Measurements from ENCODE around the gene GPHN.
"Not testable (repeated sequence)": the region's sequence is repeated elsewhere in the genome, so short reads cannot be mapped to it uniquely, and the experiment has no call there.

The GPHN gene

DNA sequence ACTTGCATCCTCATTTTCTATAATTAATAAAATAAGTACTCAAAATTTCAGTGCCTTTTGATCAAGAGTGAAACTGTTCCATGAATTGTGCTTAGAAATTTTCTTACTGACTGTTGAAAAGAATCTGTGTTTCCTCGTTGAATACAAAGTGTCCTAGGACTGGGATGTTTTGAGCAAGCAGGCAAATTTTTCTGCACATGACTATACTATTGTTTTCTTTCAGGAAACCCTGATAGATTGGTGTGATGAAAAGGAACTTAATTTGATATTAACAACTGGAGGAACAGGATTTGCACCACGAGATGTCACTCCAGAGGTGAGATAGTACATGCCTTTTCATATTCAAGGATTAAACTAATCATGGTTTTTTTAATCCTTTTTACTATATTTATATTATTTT, 316.3 kb downstream of the GPHN start:
- H3K27ac ChIP-seq (ENCODE audit: low read length): no peak overlapping the region
- H3K36me3 ChIP-seq (ENCODE audit: control insufficient read depth, low read depth, low read length): no peaks in the 10 kb centered on the region
- no peaks in the 10 kb centered on the region for H3K27me3 ChIP-seq (ENCODE audit: control insufficient read depth, insufficient read depth, low read length)
- H3K9me3 ChIP-seq (ENCODE audit: control insufficient read depth, low read depth, low read length): no peaks in the 10 kb centered on the region
- H3K4me1 ChIP-seq (ENCODE audit: control insufficient read depth, low read depth, low read length): peaks cover 7% of the 10 kb centered on the region
- H3K9ac ChIP-seq (ENCODE audit: low read length): no peak overlapping the region
- H3K4me3 ChIP-seq (ENCODE audit: low read length): no peak overlapping the region

DNA sequence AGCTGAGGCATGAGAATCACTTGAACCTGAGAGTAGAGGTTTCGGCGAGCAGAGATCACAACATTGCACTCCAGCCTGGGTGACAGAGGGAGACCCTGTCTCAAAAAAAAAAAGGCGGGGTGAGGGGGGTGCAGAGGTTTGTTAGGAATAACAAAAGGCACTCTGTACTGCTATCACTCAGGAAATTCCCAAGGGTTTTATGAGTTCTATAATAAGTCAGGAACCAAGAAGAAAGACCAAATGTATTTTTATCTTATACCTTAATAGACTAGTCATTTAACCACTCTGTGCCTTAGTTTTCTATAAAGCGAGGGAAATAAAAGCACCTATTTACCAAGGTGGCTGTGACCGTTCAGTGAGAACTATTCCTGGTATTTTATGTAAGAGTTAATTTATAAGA, 319.2 kb downstream of the GPHN start:
- no peaks in the 10 kb centered on the region for H3K27me3 ChIP-seq (ENCODE audit: control insufficient read depth, insufficient read depth, low read length)

DNA sequence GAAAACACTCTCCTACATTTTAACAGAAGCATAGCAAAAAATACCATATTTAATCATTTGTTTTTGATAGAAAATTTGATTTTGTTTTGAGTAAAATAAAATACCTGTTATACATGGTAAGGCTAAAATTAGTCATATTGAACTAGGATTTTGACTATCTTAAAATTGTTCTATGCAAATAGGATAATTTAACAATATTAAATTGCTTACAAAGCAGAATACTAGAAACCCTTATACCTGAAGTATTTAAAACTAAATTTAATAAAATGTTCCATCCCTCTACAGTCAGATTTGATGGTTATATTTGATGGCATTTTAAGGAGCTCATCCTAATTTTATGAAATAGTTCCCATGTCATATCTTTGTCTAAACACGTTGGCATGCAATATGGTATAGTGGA, 323.2 kb downstream of the GPHN start:
- Histone ChIP-seq H3K4me1 (ENCODE audit: control insufficient read depth, low read depth, low read length) (peaks cover 2% of the 10 kb centered on the region), H3K36me3 (ENCODE audit: control insufficient read depth, low read depth, low read length) (no peaks in the 10 kb centered on the region), H3K9ac (ENCODE audit: low read length) (no peak overlapping the region), H3K9me3 (ENCODE audit: control insufficient read depth, low read depth, low read length) (no peaks in the 10 kb centered on the region), H3K27me3 (ENCODE audit: control insufficient read depth, insufficient read depth, low read length) (no peaks in the 10 kb centered on the region), H3K27ac (ENCODE audit: low read length) (no peak overlapping the region), H3K4me3 (ENCODE audit: low read length) (no peak overlapping the region)

More for the DNA sequence above, 319.2 kb downstream of the GPHN start:
- Histone ChIP-seq H3K9me3 (ENCODE audit: control insufficient read depth, low read depth, low read length) (no peaks in the 10 kb centered on the region), H3K36me3 (ENCODE audit: control insufficient read depth, low read depth, low read length) (no peaks in the 10 kb centered on the region), H3K9ac (ENCODE audit: low read length) (no peak overlapping the region), H3K27ac (ENCODE audit: low read length) (no peak overlapping the region), H3K4me1 (ENCODE audit: control insufficient read depth, low read depth, low read length) (peaks cover 7% of the 10 kb centered on the region), H3K4me3 (ENCODE audit: low read length) (no peak overlapping the region)

DNA sequence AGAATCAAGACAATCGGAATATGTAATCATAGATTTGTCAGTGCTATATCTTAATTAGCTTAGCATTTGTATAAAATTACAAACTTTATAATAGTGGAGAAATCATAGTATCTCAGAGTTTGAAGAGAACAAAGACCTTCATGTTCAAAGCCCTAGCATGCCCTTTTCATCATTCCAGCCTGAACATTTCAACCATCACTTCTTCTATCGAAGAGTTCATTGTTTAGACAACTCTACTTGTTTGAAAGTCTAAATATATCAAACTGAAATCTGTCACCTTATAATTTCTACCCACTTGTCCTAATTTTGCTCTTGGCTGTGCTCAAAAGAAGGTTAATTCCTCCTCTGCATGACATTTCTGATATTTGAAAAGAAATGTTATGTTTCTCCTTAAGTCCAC, 325.9 kb downstream of the GPHN start:
- no peaks in the 10 kb centered on the region for H3K9me3 ChIP-seq (ENCODE audit: control insufficient read depth, low read depth, low read length)
- H3K4me1 ChIP-seq (ENCODE audit: control insufficient read depth, low read depth, low read length): no peaks in the 10 kb centered on the region
- H3K27ac ChIP-seq (ENCODE audit: low read length): no peak overlapping the region
- H3K4me3 ChIP-seq (ENCODE audit: low read length): no peak overlapping the region
- H3K9ac ChIP-seq (ENCODE audit: low read length): no peak overlapping the region
- H3K36me3 ChIP-seq (ENCODE audit: control insufficient read depth, low read depth, low read length): no peaks in the 10 kb centered on the region
- no peaks in the 10 kb centered on the region for H3K27me3 ChIP-seq (ENCODE audit: control insufficient read depth, insufficient read depth, low read length)

DNA sequence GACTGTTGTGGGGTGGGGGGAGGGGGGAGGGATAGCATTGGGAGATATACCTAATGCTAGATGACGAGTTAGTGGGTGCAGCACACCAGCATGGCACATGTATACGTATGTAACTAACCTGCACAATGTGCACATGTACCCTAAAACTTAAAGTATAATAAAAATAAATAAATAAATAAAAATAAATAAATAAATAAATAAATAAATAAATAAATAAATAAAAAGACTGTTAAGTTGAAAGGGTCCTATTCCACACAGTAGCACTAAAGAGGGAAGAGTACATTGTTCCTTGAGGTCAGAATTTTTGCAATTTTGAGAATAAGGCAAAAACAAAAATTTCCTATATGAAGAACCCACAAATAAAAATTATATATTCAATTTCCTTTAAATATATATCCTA, 329.5 kb downstream of the GPHN start:
- H3K36me3 ChIP-seq (ENCODE audit: control insufficient read depth, low read depth, low read length); H3K4me1 ChIP-seq (ENCODE audit: control insufficient read depth, low read depth, low read length); H3K9me3 ChIP-seq (ENCODE audit: control insufficient read depth, low read depth, low read length); H3K27ac ChIP-seq (ENCODE audit: low read length); H3K9ac ChIP-seq (ENCODE audit: low read length); H3K27me3 ChIP-seq (ENCODE audit: control insufficient read depth, insufficient read depth, low read length); H3K4me3 ChIP-seq (ENCODE audit: low read length): not testable (repeated sequence)

DNA sequence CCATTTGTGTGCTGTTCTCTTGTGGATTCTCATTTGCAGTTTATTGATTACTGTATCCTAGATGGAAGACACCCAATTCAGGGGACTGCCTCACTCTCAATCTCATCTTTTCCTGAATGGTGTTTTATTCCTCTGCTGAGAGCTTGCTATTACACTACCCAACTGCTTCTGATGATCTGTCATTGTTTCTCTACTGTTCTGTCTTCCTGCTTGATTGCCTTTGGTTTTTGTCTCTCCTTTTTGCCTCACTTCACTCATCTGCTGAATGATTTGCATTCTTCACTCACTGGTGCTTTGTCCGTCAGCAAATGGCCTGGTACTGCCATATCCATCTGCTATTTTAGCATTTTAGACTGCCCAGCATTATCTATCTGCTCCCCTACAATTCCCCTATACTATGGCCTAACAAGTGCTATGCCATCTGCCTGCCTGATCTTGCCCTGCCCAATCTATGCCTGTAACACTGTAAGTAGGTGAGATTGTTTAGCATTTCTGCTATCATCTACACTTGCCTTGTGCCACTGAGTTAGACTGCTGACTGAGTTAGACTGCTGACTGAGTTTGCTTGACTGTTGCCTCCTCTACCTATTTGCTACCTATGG, 335.1 kb downstream of the GPHN start:
- H3K9ac ChIP-seq (ENCODE audit: low read length): no peak overlapping the region
- no peaks in the 10 kb centered on the region for H3K27me3 ChIP-seq (ENCODE audit: control insufficient read depth, insufficient read depth, low read length)
- no peak overlapping the region for H3K4me3 ChIP-seq (ENCODE audit: low read length)
- no peak overlapping the region for H3K27ac ChIP-seq (ENCODE audit: low read length)
- no peaks in the 10 kb centered on the region for H3K4me1 ChIP-seq (ENCODE audit: control insufficient read depth, low read depth, low read length)
- H3K9me3 ChIP-seq (ENCODE audit: control insufficient read depth, low read depth, low read length): no peaks in the 10 kb centered on the region
- no peaks in the 10 kb centered on the region for H3K36me3 ChIP-seq (ENCODE audit: control insufficient read depth, low read depth, low read length)

DNA sequence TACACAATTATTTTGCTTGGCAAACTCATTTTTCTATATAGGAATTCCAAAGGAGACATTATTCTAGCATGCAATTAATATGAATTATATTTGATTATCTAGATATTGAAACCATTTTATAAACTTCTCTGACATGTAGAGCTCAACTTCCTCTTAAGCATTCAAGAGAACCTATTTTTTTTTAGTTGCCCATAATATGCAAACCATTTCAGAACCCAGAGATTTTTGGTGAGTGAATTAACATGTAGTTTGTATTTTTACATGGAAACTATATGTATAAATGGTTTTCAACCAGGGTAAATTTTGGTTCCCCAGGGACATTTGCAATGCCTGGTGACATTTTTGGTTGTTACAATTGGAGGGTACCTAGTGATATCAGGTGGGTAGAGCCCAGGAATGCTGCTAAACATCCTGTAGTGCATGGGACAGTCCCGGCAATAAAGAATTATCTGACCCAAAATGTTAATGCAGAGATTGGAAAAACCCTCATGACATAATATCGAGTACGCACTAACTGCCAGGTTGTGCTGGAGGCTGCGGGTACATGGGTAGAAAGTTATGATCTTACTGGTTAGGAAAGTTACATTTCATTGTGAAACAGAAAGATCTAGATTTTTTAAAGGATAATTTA, 342.4 kb downstream of the GPHN start:
- Histone ChIP-seq H3K4me3 (ENCODE audit: low read length) (no peak overlapping the region), H3K27me3 (ENCODE audit: control insufficient read depth, insufficient read depth, low read length) (no peaks in the 10 kb centered on the region), H3K36me3 (ENCODE audit: control insufficient read depth, low read depth, low read length) (no peaks in the 10 kb centered on the region), H3K9ac (ENCODE audit: low read length) (no peak overlapping the region), H3K4me1 (ENCODE audit: control insufficient read depth, low read depth, low read length) (no peaks in the 10 kb centered on the region), H3K9me3 (ENCODE audit: control insufficient read depth, low read depth, low read length) (no peaks in the 10 kb centered on the region), H3K27ac (ENCODE audit: low read length) (no peak overlapping the region)

DNA sequence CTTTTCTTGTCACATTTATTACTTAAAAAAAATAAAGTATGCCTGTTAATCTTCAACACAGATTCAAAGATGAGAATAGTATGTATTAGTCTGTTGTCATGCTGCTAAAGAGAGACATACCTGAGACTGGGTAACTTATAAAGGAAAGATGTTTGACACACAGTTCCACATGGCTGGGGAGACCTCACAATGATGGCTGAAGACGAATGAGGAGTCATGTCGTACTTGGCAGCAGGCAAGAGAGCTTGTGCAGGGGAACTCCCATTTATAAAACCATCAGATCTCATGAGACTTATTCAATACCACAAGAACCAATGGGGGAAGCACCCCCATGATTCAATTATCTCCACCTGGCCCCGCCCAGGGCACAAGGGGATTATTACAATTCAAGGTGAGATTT, 345.4 kb downstream of the GPHN start:
- Histone ChIP-seq H3K9me3 (ENCODE audit: control insufficient read depth, low read depth, low read length) (no peaks in the 10 kb centered on the region), H3K27me3 (ENCODE audit: control insufficient read depth, insufficient read depth, low read length) (no peaks in the 10 kb centered on the region), H3K27ac (ENCODE audit: low read length) (no peak overlapping the region), H3K4me3 (ENCODE audit: low read length) (no peak overlapping the region), H3K4me1 (ENCODE audit: control insufficient read depth, low read depth, low read length) (no peaks in the 10 kb centered on the region), H3K36me3 (ENCODE audit: control insufficient read depth, low read depth, low read length) (no peaks in the 10 kb centered on the region), H3K9ac (ENCODE audit: low read length) (no peak overlapping the region)

DNA sequence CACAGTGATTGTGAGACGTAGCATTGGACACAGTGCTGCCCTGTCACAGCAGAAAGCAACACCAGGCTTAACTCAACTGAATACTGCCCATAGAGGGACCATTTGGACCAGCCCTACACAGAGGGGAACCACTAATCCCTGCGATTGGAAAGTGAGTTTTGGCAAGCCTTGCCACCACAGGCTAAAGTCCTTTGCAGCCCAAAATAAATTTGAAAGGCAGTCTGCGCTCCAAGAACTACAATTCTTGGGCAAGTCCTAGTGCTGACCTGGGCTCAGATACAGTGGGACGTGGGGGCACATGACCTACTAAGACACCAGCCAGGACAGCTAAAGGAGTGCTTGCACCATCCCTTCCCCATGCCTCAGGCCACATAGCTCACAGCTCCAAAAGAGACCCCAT, 349.9 kb downstream of the GPHN start:
- Histone ChIP-seq H3K36me3 (ENCODE audit: control insufficient read depth, low read depth, low read length) (no peaks in the 10 kb centered on the region), H3K27me3 (ENCODE audit: control insufficient read depth, insufficient read depth, low read length) (no peaks in the 10 kb centered on the region), H3K9me3 (ENCODE audit: control insufficient read depth, low read depth, low read length) (no peaks in the 10 kb centered on the region), H3K4me3 (ENCODE audit: low read length) (no peak overlapping the region), H3K9ac (ENCODE audit: low read length) (no peak overlapping the region), H3K27ac (ENCODE audit: low read length) (no peak overlapping the region), H3K4me1 (ENCODE audit: control insufficient read depth, low read depth, low read length) (no peaks in the 10 kb centered on the region)

DNA sequence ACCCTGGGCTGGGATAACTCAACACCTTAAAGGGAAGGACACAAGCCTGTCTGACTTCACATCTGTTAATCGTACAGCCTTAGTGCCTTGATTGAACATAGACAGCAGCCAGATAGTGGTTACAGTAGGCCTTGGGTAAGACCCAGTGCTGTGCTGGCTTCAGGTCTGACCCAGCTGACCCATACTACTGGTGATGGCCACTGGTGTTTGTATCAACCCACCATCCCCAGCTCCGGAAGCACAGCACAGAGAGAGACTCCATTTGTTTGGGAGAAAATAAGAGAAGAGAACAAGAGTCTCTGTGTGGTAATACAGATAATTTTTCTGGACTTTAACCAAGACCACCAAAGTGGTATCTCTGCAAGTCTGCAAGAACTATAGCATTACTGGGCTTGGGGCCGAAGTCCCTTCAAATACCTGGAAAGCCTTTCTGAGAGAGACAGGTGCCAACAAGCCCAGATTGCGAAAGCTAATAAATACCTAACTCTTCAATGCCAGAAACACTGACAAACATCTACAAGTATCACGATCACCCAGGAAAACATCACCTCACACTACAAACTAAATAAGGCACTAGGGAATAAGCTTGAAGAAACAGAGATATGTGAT, 351.2 kb downstream of the GPHN start:
- no peaks in the 10 kb centered on the region for H3K9me3 ChIP-seq (ENCODE audit: control insufficient read depth, low read depth, low read length)
- H3K27me3 ChIP-seq (ENCODE audit: control insufficient read depth, insufficient read depth, low read length): no peaks in the 10 kb centered on the region
- H3K4me3 ChIP-seq (ENCODE audit: low read length): no peak overlapping the region
- H3K9ac ChIP-seq (ENCODE audit: low read length): no peak overlapping the region
- H3K4me1 ChIP-seq (ENCODE audit: control insufficient read depth, low read depth, low read length): no peaks in the 10 kb centered on the region
- no peaks in the 10 kb centered on the region for H3K36me3 ChIP-seq (ENCODE audit: control insufficient read depth, low read depth, low read length)
- H3K27ac ChIP-seq (ENCODE audit: low read length): no peak overlapping the region

DNA sequence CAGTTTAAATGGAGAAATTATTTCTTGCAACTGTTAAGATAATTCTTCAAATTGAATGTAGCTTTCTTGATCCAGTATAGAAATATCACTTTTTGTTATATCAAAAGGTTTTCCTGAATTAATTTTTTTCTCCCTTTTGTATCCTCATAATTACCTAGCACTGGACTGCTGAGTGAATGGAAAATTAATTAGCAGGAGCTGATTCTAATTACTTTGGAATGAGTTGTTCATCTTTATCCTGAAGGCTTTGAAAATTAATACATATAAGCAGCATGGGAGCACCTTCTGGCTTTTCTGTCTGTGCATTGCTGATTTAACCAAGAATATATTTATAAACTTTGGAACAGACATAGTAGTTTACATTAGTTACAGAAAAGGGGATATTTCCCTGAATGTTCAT, 373.6 kb downstream of the GPHN start:
- no peak overlapping the region for H3K9ac ChIP-seq (ENCODE audit: low read length)
- no peaks in the 10 kb centered on the region for H3K9me3 ChIP-seq (ENCODE audit: control insufficient read depth, low read depth, low read length)
- H3K27me3 ChIP-seq (ENCODE audit: control insufficient read depth, insufficient read depth, low read length): no peaks in the 10 kb centered on the region
- H3K36me3 ChIP-seq (ENCODE audit: control insufficient read depth, low read depth, low read length): no peaks in the 10 kb centered on the region
- H3K4me1 ChIP-seq (ENCODE audit: control insufficient read depth, low read depth, low read length): no peaks in the 10 kb centered on the region
- H3K27ac ChIP-seq (ENCODE audit: low read length): no peak overlapping the region
- H3K4me3 ChIP-seq (ENCODE audit: low read length): no peak overlapping the region

DNA sequence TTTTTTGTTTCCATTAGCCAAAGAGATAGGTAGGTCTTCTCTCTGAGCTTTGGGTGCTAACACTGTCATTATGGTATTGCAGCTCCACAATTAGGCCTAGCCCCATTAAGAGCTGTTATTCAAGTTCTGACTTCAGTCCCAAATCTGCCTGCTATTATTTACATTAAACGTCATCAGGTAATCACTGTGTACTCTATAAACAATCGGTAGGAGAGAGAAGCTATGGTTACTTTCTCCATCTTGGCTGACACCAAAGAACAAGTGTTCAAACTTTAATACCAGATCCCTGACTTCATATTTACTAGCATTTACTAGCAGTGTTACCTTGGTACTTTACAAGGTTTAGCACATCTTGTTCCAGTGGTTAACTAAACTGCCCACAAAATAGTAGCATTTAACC, 376.2 kb downstream of the GPHN start:
- no peak overlapping the region for H3K27ac ChIP-seq (ENCODE audit: low read length)
- H3K27me3 ChIP-seq (ENCODE audit: control insufficient read depth, insufficient read depth, low read length): no peaks in the 10 kb centered on the region
- peaks cover 3% of the 10 kb centered on the region for H3K9me3 ChIP-seq (ENCODE audit: control insufficient read depth, low read depth, low read length)
- H3K36me3 ChIP-seq (ENCODE audit: control insufficient read depth, low read depth, low read length): no peaks in the 10 kb centered on the region
- H3K9ac ChIP-seq (ENCODE audit: low read length): no peak overlapping the region
- H3K4me3 ChIP-seq (ENCODE audit: low read length): no peak overlapping the region
- H3K4me1 ChIP-seq (ENCODE audit: control insufficient read depth, low read depth, low read length): no peaks in the 10 kb centered on the region

All from iPS-18a (cell line).